SK-N-SH treated with all-trans-retinoic acid at 6 μM for 48 hours (cell line): Measurements from ENCODE around the gene KBTBD12.

Source experiments
- ARNTL ChIP-seq: fragments of 450-650 bp; formaldehyde crosslinking; IDR thresholded peaks from 2 replicates; pipeline ENCODE4 v1.5.0; 2020; ENCODE audit warnings: low read depth, mild to moderate bottlenecking, moderate library complexity, borderline replicate concordance
- ESRRG ChIP-seq: fragments of 250-450 bp; sonication (Bioruptor Pico); IDR thresholded peaks from 2 replicates; pipeline ENCODE4 v1.6.1; 2021; ENCODE audit warnings: mild to moderate bottlenecking
- TCF4 ChIP-seq: fragments of 250-450 bp; sonication (Bioruptor Pico); IDR thresholded peaks from 2 replicates; pipeline ENCODE4 v1.8.0; 2021; ENCODE audit warnings: mild to moderate bottlenecking, moderate library complexity, borderline replicate concordance
- ZFP30 ChIP-seq: fragments of 450-650 bp; formaldehyde crosslinking; IDR thresholded peaks from 2 replicates; pipeline ENCODE4 v1.5.0; 2022; ENCODE audit warnings: mild to moderate bottlenecking, moderate library complexity
- ZNF70 ChIP-seq: fragments of 450-650 bp; formaldehyde crosslinking; IDR thresholded peaks from 2 replicates; pipeline ENCODE4 v1.5.0; 2020; ENCODE audit warnings: mild to moderate bottlenecking, moderate library complexity
- ZNF8 ChIP-seq: fragments of 450-650 bp; formaldehyde crosslinking; IDR thresholded peaks from 2 replicates; pipeline ENCODE4 v1.5.0; 2020; ENCODE audit warnings: mild to moderate bottlenecking, moderate library complexity

DNA sequence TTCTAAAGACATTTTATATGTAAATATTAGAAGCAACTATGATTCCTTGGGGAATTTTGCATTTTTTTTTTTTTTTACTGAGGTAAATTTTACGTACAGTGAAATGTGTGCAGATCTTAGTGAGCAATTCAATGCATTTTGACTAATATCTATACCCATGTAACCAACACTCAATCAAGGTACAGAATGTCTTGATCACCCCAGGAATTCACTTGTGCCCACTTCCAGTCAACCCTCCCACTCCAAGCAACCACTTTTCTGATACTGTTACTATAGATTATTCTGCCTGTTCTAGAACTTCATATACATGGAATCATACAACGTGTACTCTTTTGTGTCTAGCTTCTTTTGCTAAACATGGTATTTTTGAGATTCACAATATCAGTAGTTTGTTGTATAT is 47.6 kb upstream of the KBTBD12 start:
- no peak for TF ChIP-seq ARNTL
- TF ChIP-seq ZNF70 (CRISPR knock-in tag), result no peak
- TF ChIP-seq TCF4 (CRISPR knock-in tag), result no peak
- TF ChIP-seq ESRRG (CRISPR knock-in tag), result no peak
- no peak for TF ChIP-seq ZNF8 (CRISPR knock-in tag)
- TF ChIP-seq ZFP30 (CRISPR knock-in tag), result no peak
